Natural killer cell treated with Interleukin-12 subunit alpha and Interleukin-12 subunit beta and Interleukin-15 and Interleukin-18, amount 100 ng/mL, for 72 hours (primary cell): ENCODE results near the gene KLF7. TPM values are rescaled to one million over a fixed set of nuclear protein-coding genes. Genes with fewer than 3 reads are reported as not detected.

ENCODE experiments used
- ATAC-seq, 2 donors: fragments of 150-1000 bp; cut with Tn5 transposase in 1 of 2; sonication (Bioruptor Pico), chemical (Tn5 transposase) in 1 of 2; 2 replicates each; pipeline ENCODE4 v1.10.0; 2021
- DNase-seq: peaks from one replicate; pipeline ENCODE4 v3.0.0; 2022; ENCODE audit warnings: low spot score
- H3K27ac Mint-ChIP-seq, 2 donors: 1 replicate in 1 of 2; 2 replicates in 1 of 2; pipeline ENCODE4 v1.8.0; 2022; ENCODE audit warnings: mixed read lengths in 2 of 2, mild to moderate bottlenecking in 1 of 2, moderate library complexity in 1 of 2
- H3K27me3 Mint-ChIP-seq, 2 donors: 1 replicate in 1 of 2; 2 replicates in 1 of 2; pipeline ENCODE4 v1.8.0; 2022; ENCODE audit warnings: mixed read lengths in 2 of 2
- H3K36me3 Mint-ChIP-seq: one replicate; pipeline ENCODE4 v1.8.0; 2022; ENCODE audit warnings: mixed read lengths
- H3K4me1 Mint-ChIP-seq, 2 donors: 1 replicate in 1 of 2; 2 replicates in 1 of 2; pipeline ENCODE4 v1.8.0; 2022; ENCODE audit warnings: low read depth in 2 of 2, mixed read lengths in 2 of 2, mild to moderate bottlenecking in 1 of 2
- H3K4me3 Mint-ChIP-seq: one replicate; pipeline ENCODE4 v1.8.0; 2022; ENCODE audit warnings: mixed read lengths
- H3K9me3 Mint-ChIP-seq: 2 replicates; pipeline ENCODE4 v1.8.0; 2022; ENCODE audit warnings: mixed read lengths
- total RNA-seq, 2 donors: library from RNA; stranded (reverse); gene quantifications; one replicate each; pipeline ENCODE4 v1.2.3, GENCODE V29; 2022

KLF7 gene
- total RNA-seq, 2 donors from 2014 or later = 13.3 to 49.1 TPM

GRCh38 chr2:207085110-207085509 lies 80.6 kb downstream of the KLF7 start:
- Mint-ChIP-seq H3K36me3 (peaks cover 9% of the 10 kb centered on the region), H3K4me3 (no peak overlapping the region), H3K4me1 (peaks cover 18 to 31% of the 10 kb centered on the region in 2 donors), H3K27me3 (no peaks in the 10 kb centered on the region), H3K27ac (no peak overlapping the region), H3K9me3 (no peaks in the 10 kb centered on the region)
- ATAC-seq (no peak), DNase-seq (no peak)

GRCh38 chr2:207083361-207084110 lies 82.2 kb downstream of the KLF7 start:
- no peak for DNase-seq
- Mint-ChIP-seq H3K9me3 (no peaks in the 10 kb centered on the region), H3K4me1 (peaks cover 13 to 27% of the 10 kb centered on the region in 2 donors), H3K4me3 (no peak overlapping the region), H3K27me3 (no peaks in the 10 kb centered on the region), H3K36me3 (peaks cover 9% of the 10 kb centered on the region), H3K27ac (peak overlapping the region in 1 of 2 donors; percentile 38)
- ATAC-seq = no peak

GRCh38 chr2:207082619-207083018 lies 83.1 kb downstream of the KLF7 start:
- Mint-ChIP-seq H3K27ac (peak overlapping the region in 1 of 2 donors; percentile 38), H3K9me3 (no peaks in the 10 kb centered on the region), H3K4me1 (peaks cover 9 to 22% of the 10 kb centered on the region in 2 donors), H3K4me3 (no peak overlapping the region), H3K27me3 (no peaks in the 10 kb centered on the region), H3K36me3 (peaks cover 9% of the 10 kb centered on the region)
- ATAC-seq (no peak), DNase-seq (no peak)

- Mint-ChIP-seq H3K27ac (no peak overlapping the region), H3K9me3 (peaks cover 6% of the 10 kb centered on the region), H3K27me3 (peaks cover 0 to 3% of the 10 kb centered on the region in 2 donors), H3K4me1 (peaks cover 21 to 38% of the 10 kb centered on the region in 2 donors), H3K4me3 (no peak overlapping the region), H3K36me3 (peaks cover 4% of the 10 kb centered on the region)
- DNase-seq = no peak
- ATAC-seq = no peak
These were observed 87.5 kb downstream of the KLF7 start for GRCh38 chr2:207078186-207078798.

GRCh38 chr2:207077266-207077665 lies 88.5 kb downstream of the KLF7 start:
- H3K27ac Mint-ChIP-seq = peak overlapping the region in 1 of 2 donors; percentile 57
- peaks cover 4% of the 10 kb centered on the region for H3K36me3 Mint-ChIP-seq
- no peak for DNase-seq
- H3K4me1 Mint-ChIP-seq = peaks cover 22 to 40% of the 10 kb centered on the region in 2 donors
- ATAC-seq = no peak
- peaks cover 6% of the 10 kb centered on the region for H3K9me3 Mint-ChIP-seq
- H3K27me3 Mint-ChIP-seq = peaks cover 0 to 5% of the 10 kb centered on the region in 2 donors
- no peak overlapping the region for H3K4me3 Mint-ChIP-seq

GRCh38 chr2:207075456-207075855 lies 90.3 kb downstream of the KLF7 start:
- Mint-ChIP-seq H3K4me3 (no peak overlapping the region), H3K36me3 (peaks cover 4% of the 10 kb centered on the region), H3K27ac (peak overlapping the region in 1 of 2 donors; percentile 96), H3K4me1 (peaks cover 22 to 35% of the 10 kb centered on the region in 2 donors), H3K27me3 (peaks cover 0 to 7% of the 10 kb centered on the region in 2 donors), H3K9me3 (peaks cover 6% of the 10 kb centered on the region)
- no peak for ATAC-seq
- no peak for DNase-seq

- Mint-ChIP-seq H3K4me3 (peak overlapping the region; percentile 87), H3K4me1 (peaks cover 22 to 38% of the 10 kb centered on the region in 2 donors), H3K27ac (peak overlapping the region; percentile 86 to 96), H3K36me3 (peaks cover 4% of the 10 kb centered on the region), H3K9me3 (peaks cover 6% of the 10 kb centered on the region), H3K27me3 (peaks cover 0 to 10% of the 10 kb centered on the region in 2 donors)
- peak; percentile 79 for DNase-seq
- peak; percentile 88 for ATAC-seq
These were observed 91.7 kb downstream of the KLF7 start for GRCh38 chr2:207073801-207074678.

GRCh38 chr2:207073412-207073800 lies 92.3 kb downstream of the KLF7 start:
- Mint-ChIP-seq H3K4me1 (peaks cover 22 to 38% of the 10 kb centered on the region in 2 donors), H3K9me3 (peaks cover 6% of the 10 kb centered on the region), H3K4me3 (peak overlapping the region; percentile 87), H3K27ac (peak overlapping the region; percentile 86 to 96), H3K27me3 (peaks cover 0 to 10% of the 10 kb centered on the region in 2 donors), H3K36me3 (peaks cover 4% of the 10 kb centered on the region)
- DNase-seq = no peak
- ATAC-seq = no peak

GRCh38 chr2:207072571-207072970 lies 93.2 kb downstream of the KLF7 start:
- peaks cover 22 to 40% of the 10 kb centered on the region in 2 donors for H3K4me1 Mint-ChIP-seq
- peaks cover 7 to 12% of the 10 kb centered on the region in 2 donors for H3K27me3 Mint-ChIP-seq
- peaks cover 4% of the 10 kb centered on the region for H3K36me3 Mint-ChIP-seq
- peak overlapping the region; percentile 86 to 96 for H3K27ac Mint-ChIP-seq
- H3K9me3 Mint-ChIP-seq = peaks cover 6% of the 10 kb centered on the region
- DNase-seq (no peak), ATAC-seq (no peak)
- no peak overlapping the region for H3K4me3 Mint-ChIP-seq

GRCh38 chr2:207071820-207072219 lies 93.9 kb downstream of the KLF7 start:
- Mint-ChIP-seq H3K27ac (peak overlapping the region in 1 of 2 donors; percentile 96), H3K36me3 (peaks cover 4% of the 10 kb centered on the region), H3K4me3 (no peak overlapping the region), H3K4me1 (peaks cover 22 to 40% of the 10 kb centered on the region in 2 donors), H3K27me3 (peaks cover 7 to 12% of the 10 kb centered on the region in 2 donors), H3K9me3 (peaks cover 6% of the 10 kb centered on the region)
- DNase-seq (no peak), ATAC-seq (no peak)

GRCh38 chr2:207067473-207067872 lies 98.3 kb downstream of the KLF7 start:
- no peak for ATAC-seq
- no peaks in the 10 kb centered on the region for H3K36me3 Mint-ChIP-seq
- H3K27me3 Mint-ChIP-seq = peaks cover 13 to 15% of the 10 kb centered on the region in 2 donors
- DNase-seq = no peak
- no peaks in the 10 kb centered on the region for H3K9me3 Mint-ChIP-seq
- peaks cover 0 to 11% of the 10 kb centered on the region in 2 donors for H3K4me1 Mint-ChIP-seq
- H3K4me3 Mint-ChIP-seq = no peak overlapping the region
- peak overlapping the region in 1 of 2 donors; percentile 11 for H3K27ac Mint-ChIP-seq

GRCh38 chr2:207066791-207067460 lies 98.8 kb downstream of the KLF7 start:
- Mint-ChIP-seq H3K27me3 (peaks cover 14 to 15% of the 10 kb centered on the region in 2 donors), H3K27ac (no peak overlapping the region), H3K4me3 (no peak overlapping the region), H3K36me3 (no peaks in the 10 kb centered on the region), H3K4me1 (peaks cover 0 to 8% of the 10 kb centered on the region in 2 donors), H3K9me3 (no peaks in the 10 kb centered on the region)
- ATAC-seq (no peak), DNase-seq (no peak)

- H3K27me3 Mint-ChIP-seq = peaks cover 15 to 16% of the 10 kb centered on the region in 2 donors
- DNase-seq (no peak), ATAC-seq (no peak)
- peaks cover 0 to 8% of the 10 kb centered on the region in 2 donors for H3K4me1 Mint-ChIP-seq
- H3K4me3 Mint-ChIP-seq = no peak overlapping the region
- no peaks in the 10 kb centered on the region for H3K36me3 Mint-ChIP-seq
- H3K27ac Mint-ChIP-seq = no peak overlapping the region
- no peaks in the 10 kb centered on the region for H3K9me3 Mint-ChIP-seq
These were observed 99.6 kb downstream of the KLF7 start for GRCh38 chr2:207066166-207066565.
